Measurements from ENCODE around the gene BACH2. TPM values are rescaled to one million over a fixed set of nuclear protein-coding genes. Genes with fewer than 3 reads are reported as not detected.

BACH2 gene
- total and polyA plus RNA-seq, 9 of the 15 experiments (the other 6 are each of a cell fraction or from before 2014, with no cell fraction given) = 0.06 to 3.1 (median 0.59) TPM

GRCh38 chr6:90072501-90072900, 224.1 kb downstream of the BACH2 start:
- no peaks in the 10 kb centered on the region for H4K20me1 ChIP-seq (replicated peaks; ENCODE audit: control insufficient read depth, insufficient read depth, low read length)
- no peaks in the 10 kb centered on the region for H3K36me3 ChIP-seq (ENCODE audit: control insufficient read depth, insufficient read depth, low read length)
- H3K4me2 ChIP-seq (ENCODE audit: insufficient read depth, low read length) = no peak overlapping the region
- in situ Hi-C loops (cut with MboI) (no loop called here), intact Hi-C loops (cut with micrococcal nuclease) (no loop called here)
- no peak overlapping the region for H3K9ac ChIP-seq (ENCODE audit: insufficient read depth in 1 of 2, low read depth in 2 of 2, low read length in 2 of 2)
- no peak overlapping the region for H3K27ac ChIP-seq (ENCODE audit: extremely low read depth, low read depth, low read length)
- H3K9me1 ChIP-seq (ENCODE audit: control insufficient read depth, insufficient read depth, low read length) = no peaks in the 10 kb centered on the region
- POLR2A ChIA-PET = interaction anchor here (0.7 kb wide), 1 partner anchor 16 kb away, joined by 3 read pairs; no protein-coding TSS in a partner anchor
- H3K4me3 ChIP-seq = no peak overlapping the region
- ATAC-seq (no peak), DNase-seq (ENCODE audit: extremely low read depth in 1 of 4, low spot score in 3 of 4) (no peak), FAIRE-seq (no peak)
- CTCF ChIA-PET (ENCODE audit: low intra/inter-chr PET ratio) = no interaction called here
- no peaks in the 10 kb centered on the region for H3K79me2 ChIP-seq (ENCODE audit: control insufficient read depth, insufficient read depth, low read length)
- WGBS (ENCODE audit: insufficient coverage, low coverage, missing lambda C conversion rate) = 10% methylated on average over 3 of the region's 3 CpGs
- BruUV-seq (replicated peaks) = no TSS peak
- H3K9me3 ChIP-seq (replicated peaks; ENCODE audit: control insufficient read depth, insufficient read depth, low read depth, low read length) = no peaks in the 10 kb centered on the region
- no peak overlapping the region for H2AFZ ChIP-seq (ENCODE audit: low read depth, low read length)
- H3K4me1 ChIP-seq (replicated peaks in 1 of 2; ENCODE audit: control insufficient read depth in 2 of 2, insufficient read depth in 2 of 2, low read length in 2 of 2) = peaks cover 0 to 7% of the 10 kb centered on the region in 2 experiments; a peak in 2 of 5 replicates
- H3K27me3 ChIP-seq (ENCODE audit: control insufficient read depth in 2 of 2, insufficient read depth in 2 of 2, low read length in 2 of 2) = no peaks in the 10 kb centered on the region; a peak in 1 of 5 replicates
- no peak for TF ChIP-seq TBP (optimal IDR thresholded peaks at IDR 0.05; ENCODE audit: low read depth, low read length)
- no peak for TF ChIP-seq REST (IDR thresholded peaks at IDR 0.05; ENCODE audit: borderline replicate concordance)
- no peak for TF ChIP-seq REST (CRISPR knock-in tag; IDR thresholded peaks at IDR 0.05; ENCODE audit: low read depth)
- TF ChIP-seq SNIP1 (IDR thresholded peaks at IDR 0.05; ENCODE audit: low read depth) = no peak
- no peak for TF ChIP-seq PKNOX1 (IDR thresholded peaks at IDR 0.05)
- no peak for TF ChIP-seq TCF7 (IDR thresholded peaks at IDR 0.05; ENCODE audit: borderline replicate concordance)
- no peak for TF ChIP-seq ZNF583 (CRISPR knock-in tag; IDR thresholded peaks at IDR 0.05)
- no peak for TF ChIP-seq GTF3C2 (IDR thresholded peaks at IDR 0.05; ENCODE audit: borderline replicate concordance, extremely low read depth, insufficient read length)
- no peak for TF ChIP-seq ETV1 (tag; conservative IDR thresholded peaks at IDR 0.05; ENCODE audit: low read depth)
- TF ChIP-seq HMBOX1 (IDR thresholded peaks at IDR 0.05) = no peak

Data from K562 (cell line).